NCI-H1417 (cell line): ENCODE data around the gene APOLD1.
"Not testable (repeated sequence)": the region's sequence is repeated elsewhere in the genome, so short reads cannot be mapped to it uniquely, and the experiment has no call there.

Source experiments
- DNase-seq, 3 experiments: peaks; one replicate each; lab custom pipeline; 2025; lab: John Stamatoyannopoulos, UW

Gene APOLD1

DNA sequence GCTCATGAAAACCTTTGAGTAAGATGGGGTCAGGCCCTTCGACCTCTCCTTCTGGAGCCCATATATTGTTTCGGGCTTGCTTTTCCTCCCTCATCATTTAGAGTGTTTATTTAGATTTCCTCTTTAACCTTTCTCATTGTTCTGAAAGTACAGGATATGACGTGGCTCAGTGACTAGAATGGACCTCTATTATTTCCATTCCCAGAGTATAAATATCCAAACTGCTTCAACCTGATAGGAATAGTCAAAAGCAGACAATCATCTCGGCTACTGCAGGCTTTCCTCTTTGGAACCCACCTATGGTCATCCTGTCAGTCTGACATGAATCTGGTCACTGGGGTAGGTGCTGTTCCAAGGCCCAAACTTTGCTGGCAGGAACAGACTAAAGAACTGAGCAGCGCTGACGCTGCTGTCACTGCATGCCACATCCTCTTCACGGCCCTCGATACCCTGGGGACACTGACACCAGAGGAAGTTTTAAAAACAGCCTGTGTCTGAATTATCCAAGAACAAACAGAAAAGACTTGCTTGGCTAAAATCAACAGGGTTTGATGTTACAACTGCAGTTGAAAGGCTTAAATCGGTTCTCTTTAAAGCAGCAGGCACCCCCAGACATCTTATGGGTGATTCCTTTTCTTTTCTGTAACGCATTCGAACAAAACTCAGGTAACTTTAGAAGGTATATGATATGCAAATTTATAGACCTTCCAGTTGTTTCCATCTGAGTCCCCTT is 22.7 kb downstream of the APOLD1 start:
- peak; percentile 38 to 64 (median 44) for DNase-seq

GRCh38 chr12:12810553-12811021 is 25.1 kb downstream of the APOLD1 start:
- peak in 2 of 3 experiments; percentile 10 to 31 for DNase-seq

- DNase-seq = no peak
Observed at GRCh38 chr12:12811343-12811742, 25.9 kb downstream of the APOLD1 start.

DNA sequence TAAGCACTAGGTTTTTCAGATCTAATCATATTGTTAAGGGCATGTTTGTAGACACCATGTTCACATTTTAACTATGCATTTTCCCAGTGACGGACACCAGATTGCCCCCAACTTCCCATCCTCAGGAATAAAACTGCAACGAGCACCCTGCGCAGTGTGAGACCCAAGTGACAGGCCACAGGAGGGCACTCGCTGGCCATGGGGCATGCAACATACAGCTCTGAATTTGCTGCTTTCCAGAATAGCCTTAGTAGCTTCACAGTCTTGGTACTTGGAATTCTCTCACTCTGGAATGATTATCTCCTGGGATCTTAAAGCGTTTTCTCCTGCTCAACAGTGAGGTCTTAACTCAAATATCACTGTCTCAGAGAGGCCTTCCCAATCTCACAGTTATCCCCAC is 26.7 kb downstream of the APOLD1 start:
- DNase-seq = no peak

- DNase-seq = no peak
Observed at GRCh38 chr12:12812618-12813119, 27.2 kb downstream of the APOLD1 start.

DNA sequence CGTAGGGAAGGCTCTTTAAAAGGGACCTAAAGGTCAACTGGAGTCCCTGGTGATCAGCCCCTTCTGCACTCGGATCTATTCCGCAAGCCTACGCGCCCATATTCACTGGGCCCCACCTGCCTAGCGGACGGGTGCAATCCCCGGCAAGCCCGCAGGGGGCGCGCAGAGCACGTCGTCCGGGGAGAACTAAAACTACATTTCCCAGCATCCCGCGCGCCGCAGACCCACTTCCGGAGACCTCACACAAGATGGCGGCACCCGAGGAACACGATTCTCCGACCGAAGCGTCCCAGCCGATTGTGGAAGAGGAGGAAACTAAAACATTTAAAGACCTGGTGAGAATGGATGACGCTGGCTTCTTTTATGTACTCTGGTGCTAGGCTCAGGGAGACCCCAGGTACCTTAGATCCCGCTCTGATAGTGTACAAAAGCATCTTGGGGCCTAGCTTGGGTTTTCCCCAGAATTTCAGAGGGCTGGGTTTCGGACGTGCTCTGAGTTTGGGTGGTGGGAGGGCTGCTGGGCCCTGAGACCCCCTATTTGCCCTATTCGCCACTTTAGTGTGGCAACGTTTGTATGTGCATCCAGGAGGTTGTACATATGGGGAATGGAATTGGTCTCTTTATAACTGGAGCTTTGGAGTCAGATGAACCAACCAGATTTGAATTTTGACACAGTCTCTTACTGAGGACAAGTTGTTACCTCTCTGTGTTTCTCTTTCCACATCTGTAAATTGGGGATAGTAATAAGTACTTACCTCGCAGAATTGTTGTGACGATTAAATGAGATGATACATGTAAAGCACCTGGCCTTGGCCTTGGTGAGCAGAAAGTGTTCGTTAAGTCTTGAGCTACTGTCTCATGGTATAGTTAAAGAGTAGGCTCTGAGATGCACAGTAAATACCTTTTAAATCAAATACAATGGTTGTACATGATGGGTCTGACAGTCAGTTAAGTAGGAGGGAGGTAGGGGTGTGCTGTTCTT is 28.0 kb downstream of the APOLD1 start, which contains the start of gene DDX47:
TSS of gene DDX47 (plus strand) at position 227 of the 982 bp plus-strand sequence. CDS start at position 249, 22 bp downstream.
- DNase-seq = peak; percentile 93 to 96 (median 95)

- DNase-seq = no peak
Observed at GRCh38 chr12:12817616-12818015, 32.2 kb downstream of the APOLD1 start.

DNA sequence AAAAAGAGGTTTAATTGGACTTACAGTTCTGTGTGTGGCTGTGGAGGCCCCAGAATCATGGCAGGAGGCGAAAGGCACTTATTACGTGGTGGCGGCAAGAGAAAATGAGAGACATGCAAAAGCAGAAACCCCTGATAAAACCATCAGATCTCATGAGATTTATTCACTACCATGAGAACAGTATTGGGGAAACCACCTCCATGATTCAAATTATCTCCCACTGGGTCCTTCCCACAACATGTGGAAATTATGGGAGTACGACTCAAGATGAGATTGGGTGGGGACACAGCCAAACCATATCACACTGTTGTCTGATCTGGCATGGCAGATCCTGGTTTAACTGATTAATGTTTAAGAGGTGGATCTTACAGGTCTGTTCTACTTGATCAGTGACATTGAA is 33.2 kb downstream of the APOLD1 start:
- DNase-seq = no peak

- DNase-seq = no peak
Observed at GRCh38 chr12:12819221-12819620, 33.8 kb downstream of the APOLD1 start.

DNA sequence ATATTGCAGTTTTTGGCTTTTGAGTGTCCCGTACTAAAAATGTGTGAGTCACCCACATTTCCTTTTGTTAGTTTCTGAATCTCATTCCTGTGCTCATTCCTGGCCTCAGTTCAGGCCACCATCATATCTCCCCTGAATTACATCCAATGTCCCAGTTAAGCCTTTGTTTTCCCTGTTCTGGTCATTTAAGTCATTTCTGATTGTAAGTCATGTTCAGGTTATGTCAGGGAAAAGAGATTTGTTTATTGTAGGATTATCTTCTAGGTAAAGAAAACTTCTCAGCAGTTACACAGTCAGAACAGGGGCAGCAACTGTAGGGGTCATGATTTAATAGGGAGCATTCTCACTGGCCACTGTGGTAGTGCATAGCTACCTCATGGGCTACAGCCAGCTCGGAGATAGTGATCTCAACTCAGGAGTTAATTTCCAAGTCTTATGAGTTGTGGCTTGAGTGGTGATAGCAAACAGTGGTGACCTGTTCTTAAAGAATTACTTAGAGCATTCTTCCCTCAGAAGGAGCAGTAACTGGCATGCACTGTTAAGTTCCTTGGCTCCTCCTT is 34.4 kb downstream of the APOLD1 start:
- no peak for DNase-seq

DNA sequence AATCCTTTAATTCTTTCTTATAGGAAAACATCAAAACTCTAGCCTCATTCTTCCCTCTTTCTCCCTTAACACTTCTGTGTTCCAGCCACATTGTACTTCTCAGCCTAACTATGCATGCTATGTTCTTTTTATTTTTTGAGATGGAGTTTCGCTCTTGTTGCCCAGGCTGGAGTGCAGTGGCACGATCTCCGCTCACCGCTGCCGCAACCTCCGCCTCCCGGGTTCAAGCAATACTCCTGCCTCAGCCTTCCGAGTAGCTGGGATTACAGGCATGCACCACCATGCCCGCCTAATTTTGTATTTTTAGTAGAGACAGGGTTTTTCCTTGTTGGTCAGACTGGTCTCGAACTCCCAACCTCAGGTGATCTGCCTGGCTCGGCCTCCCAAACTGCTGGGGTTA is 34.9 kb downstream of the APOLD1 start:
- DNase-seq = not testable (repeated sequence)

DNA sequence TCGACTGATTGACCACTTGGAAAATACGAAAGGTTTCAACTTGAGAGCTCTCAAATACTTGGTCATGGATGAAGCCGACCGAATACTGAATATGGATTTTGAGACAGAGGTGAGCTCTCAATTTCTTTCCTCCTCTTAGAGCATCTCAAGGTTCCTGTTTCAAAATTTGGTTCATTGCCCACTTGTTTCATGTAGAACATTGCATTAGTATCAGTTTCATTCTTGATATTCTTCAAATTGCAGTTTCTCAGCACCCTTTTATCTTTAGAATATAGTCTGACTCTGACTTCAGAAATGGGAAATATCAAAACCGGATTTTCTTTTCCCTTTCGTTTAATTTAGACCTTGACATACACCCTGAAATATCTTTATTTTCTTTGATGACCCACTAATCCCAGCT is 36.5 kb downstream of the APOLD1 start:
- no peak for DNase-seq

DNA sequence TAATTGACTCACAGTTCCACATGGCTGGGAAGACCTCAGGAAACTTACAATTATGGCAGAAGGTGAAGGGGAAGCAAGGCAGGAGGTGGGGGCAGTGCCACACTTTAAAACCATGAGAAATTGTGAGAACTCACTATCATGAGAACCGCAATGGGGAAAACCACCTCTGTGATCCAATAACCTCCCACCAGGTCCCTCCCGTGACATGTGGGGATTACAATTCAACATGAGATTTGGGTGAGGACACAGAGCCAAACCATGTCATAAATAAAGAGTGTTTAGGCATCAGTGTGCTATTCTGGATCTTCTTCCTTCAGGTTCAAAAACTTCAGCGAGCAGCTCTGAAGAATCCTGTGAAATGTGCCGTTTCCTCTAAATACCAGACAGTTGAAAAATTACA is 37.4 kb downstream of the APOLD1 start:
- no peak for DNase-seq

- DNase-seq = no peak
Observed at GRCh38 chr12:12823300-12823699, 37.8 kb downstream of the APOLD1 start.

- DNase-seq = no peak
Observed at GRCh38 chr12:12823811-12824210, 38.4 kb downstream of the APOLD1 start.

- no peak for DNase-seq
Observed at GRCh38 chr12:12835378-12836146, 50.1 kb downstream of the APOLD1 start.

- DNase-seq = no peak
Observed at GRCh38 chr12:12836571-12836970, 51.1 kb downstream of the APOLD1 start.

DNA sequence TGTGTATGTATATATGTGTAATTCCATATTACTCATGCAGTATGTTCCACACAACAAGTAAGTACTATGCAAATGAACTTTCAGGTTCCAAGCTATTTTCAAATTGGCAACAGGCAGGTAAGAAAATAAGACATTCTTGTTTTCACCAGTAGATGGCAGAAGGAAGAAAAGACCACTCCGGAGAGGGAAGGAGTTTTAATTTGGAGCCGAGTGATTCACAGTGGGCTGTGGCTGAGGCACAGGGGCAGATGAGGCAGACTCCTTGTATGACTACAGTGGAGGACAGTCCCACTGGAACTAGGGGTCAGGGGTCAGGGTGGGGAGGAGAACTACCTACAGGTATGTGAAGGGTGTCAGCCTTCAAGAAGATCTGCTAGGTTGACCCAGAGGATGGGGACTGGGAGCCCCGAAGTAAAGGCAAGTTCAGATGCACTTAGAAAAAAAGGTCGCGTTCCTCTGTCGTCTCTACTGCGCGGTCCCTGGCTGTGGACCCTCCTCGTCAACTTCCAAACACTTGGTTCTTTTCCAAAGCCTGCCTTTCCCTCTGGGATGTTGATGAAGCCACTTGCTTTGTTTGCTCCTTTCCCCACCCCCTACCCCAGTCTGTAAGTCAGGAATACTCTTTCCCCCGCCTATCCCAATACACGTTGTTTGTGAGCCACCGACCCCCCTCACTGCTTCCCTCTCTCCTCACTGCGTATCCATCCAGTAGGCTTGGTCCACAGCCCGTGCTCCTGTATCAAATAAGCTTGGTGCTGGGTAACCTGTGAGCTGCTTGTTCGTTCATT is 51.8 kb downstream of the APOLD1 start:
- DNase-seq = peak; percentile 18 to 60 (median 49)

DNA sequence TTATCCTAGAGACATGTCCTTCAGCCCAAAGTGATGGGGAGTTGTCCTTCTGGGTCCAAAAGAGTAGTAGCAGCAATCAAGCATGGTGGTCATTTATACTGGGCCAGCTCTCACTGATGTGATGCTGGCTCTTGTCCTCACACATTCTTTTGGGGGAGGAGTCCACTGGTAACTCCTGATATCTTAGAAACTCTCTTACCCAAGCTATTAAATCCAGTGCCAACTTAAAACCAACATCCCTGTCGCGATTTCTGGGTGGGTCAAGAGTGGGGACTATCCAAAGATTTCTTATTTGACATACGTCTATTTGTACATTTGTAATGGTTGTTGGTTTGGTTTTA is 52.3 kb downstream of the APOLD1 start:
- DNase-seq = no peak

GRCh38 chr12:12839003-12839395 is 53.5 kb downstream of the APOLD1 start:
- DNase-seq = no peak

DNA sequence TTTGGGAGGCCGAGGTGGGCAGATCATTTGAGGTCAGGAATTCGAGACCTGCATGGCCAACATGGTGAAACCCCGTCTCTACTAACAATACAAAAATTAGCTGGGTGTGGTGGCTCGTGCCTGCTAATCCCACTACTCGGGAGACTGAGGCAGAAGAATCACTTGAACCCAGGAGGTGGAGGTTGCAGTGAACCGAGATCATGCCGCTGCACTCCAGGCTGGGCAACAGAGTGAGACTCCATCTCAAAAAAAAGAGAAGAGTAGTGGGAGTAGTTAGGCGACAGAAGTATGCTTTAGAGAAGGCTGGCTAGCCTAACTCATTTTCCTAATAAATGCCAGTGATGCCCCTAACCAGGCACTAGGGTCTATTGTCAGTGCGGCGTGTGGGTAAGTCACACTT is 54.0 kb downstream of the APOLD1 start:
- DNase-seq = not testable (repeated sequence)
